ENCODE measurements around the gene GSE1. TPM values are rescaled to one million over a fixed set of nuclear protein-coding genes. Genes with fewer than 3 reads are reported as not detected.

The GSE1 gene
- total and polyA plus RNA-seq, 2 of the 13 experiments (the other 11 are each of a cell fraction or from before 2014, with no cell fraction given): 16.1 to 31.2 TPM

DNA sequence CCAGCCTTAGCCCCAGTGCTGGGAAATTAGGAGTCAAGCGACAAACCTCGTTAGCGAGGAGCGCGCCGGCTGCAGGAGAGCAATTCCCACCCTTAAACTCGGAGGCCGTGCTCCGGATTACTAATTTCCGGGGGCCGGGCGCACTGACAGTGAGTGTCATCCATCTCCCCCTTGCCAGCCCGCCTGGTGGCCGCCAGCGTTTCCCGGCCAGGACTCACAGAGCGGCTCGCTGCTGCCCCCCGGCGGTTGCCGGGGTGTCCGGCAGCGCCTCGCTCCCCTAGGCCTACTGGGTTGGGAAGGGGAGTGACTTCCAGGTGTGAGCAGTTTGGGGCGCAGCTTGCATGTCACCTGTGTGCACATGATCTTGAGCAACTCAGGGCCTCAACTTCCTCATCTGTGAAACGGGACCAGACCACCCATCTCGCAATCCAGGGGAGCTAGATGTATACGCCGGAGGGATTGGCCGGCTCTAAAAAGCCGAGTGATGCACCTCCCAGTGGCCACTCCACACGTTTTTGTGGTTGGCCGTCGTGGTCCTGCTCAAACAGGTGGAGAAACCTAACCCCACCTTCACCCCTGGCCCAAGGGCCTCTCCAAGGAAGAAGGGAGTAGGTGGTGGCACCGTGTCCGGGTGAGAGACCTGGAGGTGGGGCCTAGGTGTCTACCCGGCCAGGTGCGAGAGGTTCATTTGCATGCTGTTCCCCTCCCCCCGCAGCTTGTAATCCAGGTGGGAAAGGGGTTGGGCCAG is 2.5 kb upstream of the GSE1 start (continued):
- TF ChIP-seq, protein P1, sequence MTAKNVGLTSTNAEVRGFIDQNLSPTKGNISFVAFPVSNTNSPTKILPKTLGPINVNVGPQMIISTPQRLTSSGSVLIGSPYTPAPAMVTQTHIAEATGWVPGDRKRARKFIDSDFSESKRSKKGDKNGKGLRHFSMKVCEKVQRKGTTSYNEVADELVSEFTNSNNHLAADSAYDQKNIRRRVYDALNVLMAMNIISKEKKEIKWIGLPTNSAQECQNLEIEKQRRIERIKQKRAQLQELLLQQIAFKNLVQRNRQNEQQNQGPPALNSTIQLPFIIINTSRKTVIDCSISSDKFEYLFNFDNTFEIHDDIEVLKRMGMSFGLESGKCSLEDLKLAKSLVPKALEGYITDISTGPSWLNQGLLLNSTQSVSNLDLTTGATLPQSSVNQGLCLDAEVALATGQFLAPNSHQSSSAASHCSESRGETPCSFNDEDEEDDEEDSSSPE (CRISPR knock-in tag; IDR thresholded peaks at IDR 0.05): peak; percentile 58; the same call in 1 of the 2 replicates
- TF ChIP-seq TGIF2 (CRISPR knock-in tag; IDR thresholded peaks at IDR 0.05) (peak; percentile 78), NFE2L2 (IDR thresholded peaks at IDR 0.05; ENCODE audit: low read length) (0 out of 2 replicates have a peak, but pooled peaks have one; percentile 9), ELF4 (CRISPR knock-in tag; IDR thresholded peaks at IDR 0.05; ENCODE audit: borderline replicate concordance) (no peak), MYC (CRISPR knock-in tag; IDR thresholded peaks at IDR 0.05; ENCODE audit: borderline replicate concordance) (peak; percentile 76), SP140L (CRISPR knock-in tag; IDR thresholded peaks at IDR 0.05; ENCODE audit: borderline replicate concordance) (no peak), ZNF547 (CRISPR knock-in tag; IDR thresholded peaks at IDR 0.05) (peak; percentile 72), FOXK1 (CRISPR knock-in tag; IDR thresholded peaks at IDR 0.05; ENCODE audit: borderline replicate concordance, low read depth) (peak; percentile 44; the same call in 1 of the 2 replicates), MXI1 (IDR thresholded peaks at IDR 0.05; ENCODE audit: borderline replicate concordance, low read depth, low read length) (peak; percentile 87; the same call in 1 of the 3 replicates), LCORL (IDR thresholded peaks at IDR 0.05) (no peak), LCORL (CRISPR knock-in tag; IDR thresholded peaks at IDR 0.05) (peak; percentile 96), HNF4A (CRISPR knock-in tag; IDR thresholded peaks at IDR 0.05) (no peak), HES4 (CRISPR knock-in tag; IDR thresholded peaks at IDR 0.05; ENCODE audit: borderline replicate concordance) (peak; percentile 72), AGO1 (IDR thresholded peaks at IDR 0.05; ENCODE audit: low read depth, low read length, poor library complexity, severe bottlenecking) (peak; percentile 7), ZNF891 (CRISPR knock-in tag; IDR thresholded peaks at IDR 0.05) (peak; percentile 79), GTF3A (CRISPR knock-in tag; conservative IDR thresholded peaks at IDR 0.05) (peak; percentile 95), TAF15 (IDR thresholded peaks at IDR 0.05; ENCODE audit: low read depth, low read length, poor library complexity, severe bottlenecking) (peak; percentile 81), KLF16 (CRISPR knock-in tag; IDR thresholded peaks at IDR 0.05) (peak in 1 of 2 experiments; percentile 91; a peak in 2 of 4 replicates), TP53 (CRISPR knock-in tag; conservative IDR thresholded peaks at IDR 0.05) (0 out of 2 replicates have a peak, but pooled peaks have one; percentile 24), ZNF556 (CRISPR knock-in tag; IDR thresholded peaks at IDR 0.05; ENCODE audit: borderline replicate concordance) (peak; percentile 70), PTBP1 (IDR thresholded peaks at IDR 0.05; ENCODE audit: low read depth, low read length, poor library complexity, severe bottlenecking) (peak; percentile 25), GABPA (IDR thresholded peaks at IDR 0.05; ENCODE audit: low read depth, low read length) (no peak), GABPA (CRISPR knock-in tag; IDR thresholded peaks at IDR 0.05; ENCODE audit: low read depth) (peak; percentile 65), ZNF543 (CRISPR knock-in tag; IDR thresholded peaks at IDR 0.05) (peak; percentile 72), CENPX (CRISPR knock-in tag; IDR thresholded peaks at IDR 0.05) (no peak)
- TF ChIP-seq, protein P2, sequence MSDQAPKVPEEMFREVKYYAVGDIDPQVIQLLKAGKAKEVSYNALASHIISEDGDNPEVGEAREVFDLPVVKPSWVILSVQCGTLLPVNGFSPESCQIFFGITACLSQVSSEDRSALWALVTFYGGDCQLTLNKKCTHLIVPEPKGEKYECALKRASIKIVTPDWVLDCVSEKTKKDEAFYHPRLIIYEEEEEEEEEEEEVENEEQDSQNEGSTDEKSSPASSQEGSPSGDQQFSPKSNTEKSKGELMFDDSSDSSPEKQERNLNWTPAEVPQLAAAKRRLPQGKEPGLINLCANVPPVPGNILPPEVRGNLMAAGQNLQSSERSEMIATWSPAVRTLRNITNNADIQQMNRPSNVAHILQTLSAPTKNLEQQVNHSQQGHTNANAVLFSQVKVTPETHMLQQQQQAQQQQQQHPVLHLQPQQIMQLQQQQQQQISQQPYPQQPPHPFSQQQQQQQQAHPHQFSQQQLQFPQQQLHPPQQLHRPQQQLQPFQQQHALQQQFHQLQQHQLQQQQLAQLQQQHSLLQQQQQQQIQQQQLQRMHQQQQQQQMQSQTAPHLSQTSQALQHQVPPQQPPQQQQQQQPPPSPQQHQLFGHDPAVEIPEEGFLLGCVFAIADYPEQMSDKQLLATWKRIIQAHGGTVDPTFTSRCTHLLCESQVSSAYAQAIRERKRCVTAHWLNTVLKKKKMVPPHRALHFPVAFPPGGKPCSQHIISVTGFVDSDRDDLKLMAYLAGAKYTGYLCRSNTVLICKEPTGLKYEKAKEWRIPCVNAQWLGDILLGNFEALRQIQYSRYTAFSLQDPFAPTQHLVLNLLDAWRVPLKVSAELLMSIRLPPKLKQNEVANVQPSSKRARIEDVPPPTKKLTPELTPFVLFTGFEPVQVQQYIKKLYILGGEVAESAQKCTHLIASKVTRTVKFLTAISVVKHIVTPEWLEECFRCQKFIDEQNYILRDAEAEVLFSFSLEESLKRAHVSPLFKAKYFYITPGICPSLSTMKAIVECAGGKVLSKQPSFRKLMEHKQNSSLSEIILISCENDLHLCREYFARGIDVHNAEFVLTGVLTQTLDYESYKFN (CRISPR knock-in tag; conservative IDR thresholded peaks at IDR 0.05): peak; percentile 54
